ENCODE results near the gene TFAP2A.

Gene TFAP2A

GRCh38 chr6:10382322-10382721 lies 32.6 kb downstream of the TFAP2A start:
- DNase-seq, result no peak

DNA sequence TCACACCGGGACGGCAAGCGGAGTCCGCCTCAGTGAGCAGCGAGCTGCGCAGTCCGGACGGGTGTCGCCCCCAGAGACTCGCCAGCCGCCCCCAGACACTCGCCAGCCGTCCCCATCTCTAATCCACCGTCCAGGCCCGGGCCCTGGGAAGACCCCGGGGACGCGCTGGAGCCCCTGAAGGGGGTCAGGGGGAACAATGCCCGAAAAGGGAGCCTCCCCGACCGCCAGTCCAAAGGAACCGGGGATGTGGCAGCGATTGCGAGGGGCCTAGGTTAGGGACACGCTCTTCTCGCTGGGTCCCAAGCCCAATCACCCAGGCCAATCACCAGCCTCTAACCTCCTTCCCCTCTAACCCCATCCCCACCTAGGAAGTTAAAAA lies 33.1 kb downstream of the TFAP2A start:
- no peak for DNase-seq

DNA sequence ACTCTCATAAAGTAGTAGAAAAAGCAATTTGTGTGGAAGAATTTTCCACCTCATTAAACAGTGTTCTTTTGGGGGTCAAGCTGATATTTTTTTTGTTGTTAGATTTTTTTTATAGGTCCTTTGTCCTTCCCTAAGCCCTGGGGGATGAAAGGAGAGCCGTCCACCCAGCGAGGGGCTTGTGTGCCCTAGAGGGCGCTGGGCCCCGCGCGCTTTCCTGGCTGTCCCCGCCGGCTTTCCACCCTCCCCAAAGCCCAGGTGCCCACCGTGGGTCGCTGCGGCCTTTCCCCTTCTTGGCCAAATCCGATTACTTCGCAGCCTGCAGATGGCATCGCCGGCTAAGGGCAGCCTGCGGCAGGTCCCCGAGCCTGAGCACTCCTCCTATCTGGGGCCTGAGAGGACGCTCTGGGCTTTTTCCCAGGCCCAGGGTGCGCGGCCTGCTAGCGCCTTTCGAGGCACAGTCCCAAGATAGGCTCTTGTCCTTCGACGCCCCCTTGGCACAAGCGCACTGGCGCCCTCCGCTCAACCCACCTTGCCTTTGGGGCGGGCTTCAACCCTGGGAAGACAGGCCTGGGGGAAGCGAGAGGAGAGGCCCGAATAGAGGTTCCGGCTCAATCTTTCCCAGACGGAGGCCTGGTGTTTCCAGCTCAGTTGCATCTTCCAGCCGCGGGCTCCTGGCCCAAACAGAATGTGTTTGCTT lies 33.6 kb downstream of the TFAP2A start:
- no peak for DNase-seq

GRCh38 chr6:10375391-10375969 lies 39.4 kb downstream of the TFAP2A start:
- no peak for DNase-seq

- no peak for DNase-seq
These were observed 41.1 kb downstream of the TFAP2A start for GRCh38 chr6:10373642-10374359.

DNA sequence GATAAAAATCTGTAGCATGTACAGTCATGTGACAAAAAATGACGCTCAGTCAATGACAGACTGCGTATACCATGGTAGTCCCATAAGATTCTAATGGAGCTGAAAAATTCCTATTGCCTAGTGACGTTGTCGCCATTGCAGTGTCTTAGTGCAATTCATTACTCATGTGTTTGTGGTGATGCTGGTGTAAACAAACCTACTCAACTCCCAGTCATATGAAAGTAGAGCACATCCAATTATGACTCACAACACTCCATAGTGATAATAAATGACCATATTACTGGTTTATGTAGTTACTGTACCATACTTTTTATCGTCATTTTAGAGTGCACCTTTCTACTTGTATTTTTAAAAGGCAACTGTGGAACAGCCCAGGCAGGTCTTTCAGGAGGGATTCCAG lies 45.0 kb downstream of the TFAP2A start:
- DNase-seq, result peak; percentile 35

DNA sequence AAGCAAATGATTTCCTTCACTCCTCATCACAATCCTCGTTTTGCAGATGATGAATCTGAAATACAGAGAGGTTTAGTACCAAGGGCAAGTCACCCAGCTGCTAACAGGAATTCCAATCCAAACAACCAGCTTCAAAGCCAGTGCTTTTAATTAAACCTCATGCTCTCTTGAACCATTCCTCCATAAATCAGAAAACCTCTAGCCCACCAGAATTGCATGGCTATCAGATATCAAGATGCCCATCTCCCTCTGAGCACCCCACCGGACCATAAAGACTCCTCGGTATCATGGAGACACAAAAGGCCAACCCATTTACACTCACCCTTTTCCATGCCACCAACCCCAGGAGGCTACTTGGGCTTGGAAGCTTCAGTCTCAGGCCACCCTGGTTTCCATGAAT lies 46.0 kb downstream of the TFAP2A start:
- no peak for DNase-seq

GRCh38 chr6:10363911-10364310 lies 51.0 kb downstream of the TFAP2A start:
- DNase-seq, result no peak

DNA sequence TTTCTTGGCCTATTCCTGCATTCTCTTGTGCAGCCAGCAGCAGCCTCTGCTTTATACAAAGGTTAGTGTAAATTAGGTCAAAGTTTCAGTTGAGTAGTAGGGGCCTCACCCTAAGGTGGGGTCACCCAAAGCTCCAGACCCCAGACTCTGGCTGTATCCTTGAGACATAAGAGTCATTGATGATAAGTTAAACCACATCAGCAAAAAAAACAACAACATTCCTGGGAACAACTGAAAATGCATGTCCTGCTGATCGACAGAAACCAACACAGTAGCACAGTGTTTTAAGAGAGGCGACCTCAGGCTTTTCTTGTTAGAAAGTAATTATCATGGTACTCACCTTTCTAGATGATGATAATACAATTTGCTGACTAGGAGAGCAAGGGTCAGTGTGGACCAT lies 52.6 kb downstream of the TFAP2A start:
- no peak for DNase-seq

- DNase-seq, result no peak
These were observed 53.4 kb downstream of the TFAP2A start for GRCh38 chr6:10361428-10361827.

GRCh38 chr6:10359581-10359980 lies 55.3 kb downstream of the TFAP2A start:
- DNase-seq, result no peak

DNA sequence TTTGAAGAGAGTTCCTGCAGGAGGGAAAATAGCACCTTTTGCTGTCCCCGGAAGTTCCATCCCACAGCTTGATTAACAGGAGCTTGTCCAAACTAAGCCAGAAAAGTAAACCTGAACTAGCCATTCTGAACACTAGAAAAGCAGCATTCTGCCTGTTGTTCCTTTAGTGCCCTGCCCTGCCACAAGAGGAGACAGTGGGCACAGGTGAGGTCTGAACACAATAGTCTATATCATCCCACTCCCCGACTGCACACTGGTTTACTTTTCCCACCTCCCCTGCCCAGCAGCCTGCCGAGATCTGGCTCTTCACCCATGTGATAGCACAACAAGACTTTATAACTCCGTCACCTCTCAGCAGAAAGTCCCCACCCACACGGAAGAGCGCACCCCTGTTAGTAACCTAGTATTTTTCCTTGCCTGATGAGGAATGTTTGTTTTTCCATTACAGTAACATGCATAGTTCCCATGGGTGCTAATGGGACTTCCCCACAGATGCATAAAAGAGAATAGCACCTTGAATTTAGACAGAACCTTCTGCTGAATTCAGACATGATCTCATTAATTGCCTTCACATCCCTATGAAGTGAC lies 59.7 kb downstream of the TFAP2A start:
- no peak for DNase-seq

- DNase-seq, result no peak
These were observed 63.1 kb downstream of the TFAP2A start for GRCh38 chr6:10351791-10352190.

DNA sequence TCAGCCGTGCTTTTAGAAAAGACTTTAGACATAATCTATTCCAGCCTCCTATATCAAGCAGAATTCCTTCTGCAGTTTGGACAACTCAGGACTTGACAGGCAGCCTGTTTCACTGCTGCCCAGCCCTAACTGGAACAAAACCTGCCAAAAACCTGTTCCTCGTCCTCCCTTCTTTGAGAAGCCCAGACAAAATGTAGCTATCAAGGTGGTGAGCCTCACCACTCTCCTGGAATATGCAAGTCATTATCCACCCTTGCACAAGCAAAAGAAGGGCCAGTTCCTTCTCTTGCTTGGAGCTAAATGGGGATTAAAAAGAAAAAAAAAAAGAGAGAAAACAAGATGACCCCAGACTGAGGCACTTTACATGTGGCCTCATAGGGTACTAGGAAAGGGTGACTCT lies 64.2 kb downstream of the TFAP2A start:
- no peak for DNase-seq

GRCh38 chr6:10347561-10348327 lies 67.1 kb downstream of the TFAP2A start:
- no peak for DNase-seq

Data from activated CD4-positive, alpha-beta T cell treated with anti-CD3 and anti-CD28 coated beads, Interleukin-2, amount 50 U/mL, for 16 hours (primary cell).